Fibroblast of lung (primary cell): ENCODE measurements around the gene CAPG. TPM values are rescaled to one million over a fixed set of nuclear protein-coding genes. Genes with fewer than 3 reads are reported as not detected.

ENCODE experiments used
- DNase-seq, 2 donors: peaks; one replicate each; pipeline versions ENCODE4 v3.0.0 to v3.0.0-alpha.2; 2010; ENCODE audit warnings: low read depth in 2 of 2
- H2AFZ ChIP-seq: 2 replicates; pipeline ENCODE4 v1.5.1; 2012; ENCODE audit warnings: low read length, control low read depth, inconsistent platforms
- H3K27ac ChIP-seq: 2 replicates; pipeline ENCODE4 v1.5.1; 2011; ENCODE audit warnings: low read length, control low read depth; ENCODE audit not compliant: insufficient read depth
- H3K27me3 ChIP-seq: 2 replicates; pipeline ENCODE4 v1.5.1; 2011; ENCODE audit warnings: mild to moderate bottlenecking, low read length; ENCODE audit not compliant: control insufficient read depth, insufficient read depth
- H3K36me3 ChIP-seq: 2 replicates; pipeline ENCODE4 v1.5.1; 2011; ENCODE audit warnings: low read length; ENCODE audit not compliant: control insufficient read depth, insufficient read depth
- H3K4me1 ChIP-seq: 2 replicates; pipeline ENCODE4 v1.5.1; 2011; ENCODE audit warnings: low read length; ENCODE audit not compliant: control insufficient read depth, insufficient read depth; ENCODE audit errors: extremely low read depth
- H3K4me2 ChIP-seq: 2 replicates; pipeline ENCODE4 v1.5.1; 2011; ENCODE audit warnings: low read length, control low read depth; ENCODE audit not compliant: insufficient read depth; ENCODE audit errors: extremely low read depth
- H3K4me3 ChIP-seq, 4 experiments: fragments of 200-600 bp in 1 of 4; sonication (generic) in 1 of 4; replicated peaks in 1 of 4; 2 replicates each; pipeline ENCODE4 v1.5.1; 2011 to 2016; ENCODE audit warnings: low read length in 4 of 4, low read depth in 3 of 4, mild to moderate bottlenecking in 3 of 4, control low read depth in 2 of 4, inconsistent platforms in 1 of 4, mixed read lengths in 1 of 4; ENCODE audit not compliant: insufficient read depth in 1 of 4; ENCODE audit errors: control extremely low read depth in 1 of 4
- H3K79me2 ChIP-seq: 2 replicates; pipeline ENCODE4 v1.5.1; 2012; ENCODE audit warnings: mild to moderate bottlenecking, low read length, inconsistent platforms; ENCODE audit not compliant: control insufficient read depth, insufficient read depth
- H3K9ac ChIP-seq: 2 replicates; pipeline ENCODE4 v1.5.1; 2011; ENCODE audit warnings: mild to moderate bottlenecking, low read length, control low read depth; ENCODE audit not compliant: insufficient read depth
- H3K9me3 ChIP-seq: 2 replicates; pipeline ENCODE4 v1.5.1; 2012; ENCODE audit warnings: low read depth, low read length; ENCODE audit not compliant: control insufficient read depth, insufficient read depth
- H4K20me1 ChIP-seq: 2 replicates; pipeline ENCODE4 v1.5.1; 2011; ENCODE audit warnings: low read length; ENCODE audit not compliant: control insufficient read depth, insufficient read depth; ENCODE audit errors: extremely low read depth
- EZH2 ChIP-seq: IDR thresholded peaks from 2 replicates; pipeline ENCODE4 v1.5.1; 2012; ENCODE audit warnings: low read length, control low read depth, mild to moderate bottlenecking; ENCODE audit errors: missing control alignments
- polyA plus RNA-seq, 2 donors: library from polyadenylated mRNA; depleted of rRNA in 1 of 2; stranded (reverse) in 1 of 2; unstranded in 1 of 2; fragments of >200 nt; gene quantifications; 2 replicates each; pipeline ENCODE4 v1.2.1, GENCODE V29; 2011 to 2012; ENCODE audit warnings: missing spikeins in 1 of 2
- total RNA-seq: library from RNA; depleted of rRNA; stranded (reverse); fragments of >200 nt; gene quantifications from 2 replicates; pipeline ENCODE4 v1.2.1, GENCODE V29; 2014
- TF ChIP-seq, protein P1 (sequence below), 2 donors: IDR thresholded peaks in 1 of 2; conservative IDR thresholded peaks in 1 of 2; 1 replicate in 1 of 2; 2 replicates in 1 of 2; pipeline ENCODE4 v1.5.1; 2011 to 2012; ENCODE audit warnings: low read length in 2 of 2, control low read depth in 1 of 2, inconsistent platforms in 1 of 2, low read depth in 1 of 2, mild to moderate bottlenecking in 1 of 2

Gene CAPG
- total and polyA plus RNA-seq, 2 donors (not counting 1 experiment from before 2014, with no cell fraction given), result 43.8 to 193 TPM

DNA sequence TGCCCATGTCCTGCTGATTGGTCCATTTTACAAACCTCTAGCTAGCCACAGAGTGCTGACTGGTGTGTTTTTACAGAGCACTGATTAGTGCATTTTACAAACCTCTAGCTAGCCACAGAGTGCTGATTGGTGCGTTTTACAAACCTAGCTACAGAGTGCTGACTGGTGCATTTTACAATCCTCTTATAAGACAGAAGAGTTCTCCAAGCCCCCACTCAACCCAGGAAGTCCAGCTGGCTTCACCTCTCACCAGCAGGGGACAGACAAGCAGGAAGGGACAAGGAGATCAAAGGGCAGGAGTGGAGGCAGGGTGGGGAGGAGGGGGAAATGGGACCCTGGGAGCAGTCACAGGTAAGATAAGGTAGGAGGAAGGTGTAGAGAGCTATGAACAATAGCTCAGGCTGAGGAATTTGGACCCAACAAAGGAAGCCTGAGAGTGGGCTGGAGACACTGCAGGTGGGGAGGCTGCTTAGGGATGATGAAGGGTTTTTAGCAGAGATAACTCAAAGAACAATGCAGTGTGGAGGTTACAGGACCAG is 45.5 kb upstream of the CAPG start:
- no peaks in the 10 kb centered on the region for H3K79me2 ChIP-seq
- DNase-seq, result no peak
- H3K4me3 ChIP-seq, result no peak overlapping the region

DNA sequence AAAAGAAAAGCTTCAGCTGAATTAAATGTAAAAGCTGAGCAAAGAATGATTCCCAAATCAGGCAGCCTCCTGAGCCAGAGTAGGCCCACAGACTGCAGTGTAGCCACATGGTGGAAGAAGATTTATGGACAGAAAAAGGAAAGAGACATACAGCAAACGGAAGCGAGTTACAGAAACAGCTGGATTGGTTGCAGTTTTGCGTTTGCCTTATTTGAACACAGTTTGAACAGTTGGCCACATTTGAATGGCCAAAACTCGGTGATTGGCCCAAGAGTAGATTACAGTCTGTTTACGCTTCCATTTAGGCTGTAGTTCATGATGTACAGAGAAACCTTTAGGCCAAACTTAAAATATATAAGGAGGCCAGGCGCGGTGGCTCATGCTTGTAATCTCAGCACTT is 43.4 kb upstream of the CAPG start:
- Histone ChIP-seq H3K79me2 (no peaks in the 10 kb centered on the region), H3K27ac (no peak overlapping the region), H3K4me1 (no peaks in the 10 kb centered on the region), H3K9ac (no peak overlapping the region), H3K27me3 (no peaks in the 10 kb centered on the region), H2AFZ (no peak overlapping the region), H3K4me2 (no peak overlapping the region), H3K9me3 (no peaks in the 10 kb centered on the region), H3K36me3 (no peaks in the 10 kb centered on the region), H4K20me1 (no peaks in the 10 kb centered on the region), H3K4me3 (no peak overlapping the region)
- TF ChIP-seq EZH2, result no peak
- TF ChIP-seq, protein P1, sequence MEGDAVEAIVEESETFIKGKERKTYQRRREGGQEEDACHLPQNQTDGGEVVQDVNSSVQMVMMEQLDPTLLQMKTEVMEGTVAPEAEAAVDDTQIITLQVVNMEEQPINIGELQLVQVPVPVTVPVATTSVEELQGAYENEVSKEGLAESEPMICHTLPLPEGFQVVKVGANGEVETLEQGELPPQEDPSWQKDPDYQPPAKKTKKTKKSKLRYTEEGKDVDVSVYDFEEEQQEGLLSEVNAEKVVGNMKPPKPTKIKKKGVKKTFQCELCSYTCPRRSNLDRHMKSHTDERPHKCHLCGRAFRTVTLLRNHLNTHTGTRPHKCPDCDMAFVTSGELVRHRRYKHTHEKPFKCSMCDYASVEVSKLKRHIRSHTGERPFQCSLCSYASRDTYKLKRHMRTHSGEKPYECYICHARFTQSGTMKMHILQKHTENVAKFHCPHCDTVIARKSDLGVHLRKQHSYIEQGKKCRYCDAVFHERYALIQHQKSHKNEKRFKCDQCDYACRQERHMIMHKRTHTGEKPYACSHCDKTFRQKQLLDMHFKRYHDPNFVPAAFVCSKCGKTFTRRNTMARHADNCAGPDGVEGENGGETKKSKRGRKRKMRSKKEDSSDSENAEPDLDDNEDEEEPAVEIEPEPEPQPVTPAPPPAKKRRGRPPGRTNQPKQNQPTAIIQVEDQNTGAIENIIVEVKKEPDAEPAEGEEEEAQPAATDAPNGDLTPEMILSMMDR (conservative IDR thresholded peaks at IDR 0.05 in 1 of 2, IDR thresholded peaks at IDR 0.05 in 1 of 2; ENCODE audit: low read depth in 1 of 2, low read length in 2 of 2), result no peak
- no peak for DNase-seq

More for the DNA sequence above, 45.5 kb upstream of the CAPG start:
- Histone ChIP-seq H3K27ac (no peak overlapping the region), H3K27me3 (no peaks in the 10 kb centered on the region), H2AFZ (no peak overlapping the region), H3K9ac (no peak overlapping the region), H3K36me3 (no peaks in the 10 kb centered on the region), H3K4me1 (no peaks in the 10 kb centered on the region), H4K20me1 (no peaks in the 10 kb centered on the region), H3K9me3 (no peaks in the 10 kb centered on the region), H3K4me2 (no peak overlapping the region)
- TF ChIP-seq EZH2, result no peak
- TF ChIP-seq, protein P1 (conservative IDR thresholded peaks at IDR 0.05 in 1 of 2, IDR thresholded peaks at IDR 0.05 in 1 of 2; ENCODE audit: low read depth in 1 of 2, low read length in 2 of 2), result no peak

DNA sequence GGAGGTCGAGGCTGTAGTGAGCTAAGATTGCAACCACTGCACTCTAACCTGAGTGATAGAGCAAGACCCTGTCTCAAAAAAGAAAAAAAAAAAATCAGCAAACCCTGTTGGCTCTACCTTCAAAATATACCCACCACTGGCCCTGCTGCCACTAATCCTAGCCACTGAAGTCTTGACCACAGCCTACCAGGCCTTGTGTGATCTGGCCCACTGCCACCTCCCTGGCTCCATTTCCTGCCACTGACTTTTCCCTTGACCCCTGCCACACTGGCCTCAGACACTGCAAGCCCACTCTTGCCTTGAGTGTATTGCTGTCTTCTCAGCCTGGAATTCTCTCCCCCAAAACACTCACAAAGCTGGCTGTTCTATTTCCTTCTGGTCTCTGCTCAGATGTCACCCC is 42.1 kb upstream of the CAPG start:
- no peaks in the 10 kb centered on the region for H4K20me1 ChIP-seq
- H3K36me3 ChIP-seq, result no peaks in the 10 kb centered on the region
- TF ChIP-seq EZH2, result no peak
- TF ChIP-seq, protein P1 (conservative IDR thresholded peaks at IDR 0.05 in 1 of 2, IDR thresholded peaks at IDR 0.05 in 1 of 2; ENCODE audit: low read depth in 1 of 2, low read length in 2 of 2), result no peak
- no peaks in the 10 kb centered on the region for H3K9me3 ChIP-seq
- no peak overlapping the region for H3K9ac ChIP-seq
- no peaks in the 10 kb centered on the region for H3K27me3 ChIP-seq
- H3K4me1 ChIP-seq, result no peaks in the 10 kb centered on the region
- H3K4me2 ChIP-seq, result no peak overlapping the region
- no peak for DNase-seq
- no peaks in the 10 kb centered on the region for H3K79me2 ChIP-seq
- H3K4me3 ChIP-seq, result no peak overlapping the region
- H2AFZ ChIP-seq, result no peak overlapping the region
- H3K27ac ChIP-seq, result no peak overlapping the region
